ENCODE results near the gene SZT2. TPM values are rescaled to one million over a fixed set of nuclear protein-coding genes. Genes with fewer than 3 reads are reported as not detected.

SZT2 gene
- total RNA-seq, 2 donors from 2014 or later, result 34.8 to 50.5 TPM

DNA sequence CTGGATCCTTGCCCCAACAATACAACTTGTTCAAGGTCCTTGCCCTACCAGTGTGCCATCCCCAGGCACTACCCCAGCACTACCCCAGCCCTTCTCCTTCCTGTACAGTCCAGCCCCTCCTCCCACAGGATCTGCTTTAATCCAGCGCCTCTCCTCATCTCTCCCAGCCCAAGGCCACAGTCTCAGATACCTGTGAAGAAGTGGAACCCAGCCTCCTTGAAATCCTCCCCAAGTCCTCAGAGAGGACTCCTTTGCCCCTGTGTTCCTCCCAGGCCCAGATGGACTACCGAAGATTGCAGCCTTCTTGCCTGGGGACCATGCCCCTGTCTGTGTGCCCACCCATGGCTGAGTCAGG lies 37.4 kb upstream of the SZT2 start:
- intact Hi-C loops (cut with DNase I), result no loop called here
- TF ChIP-seq, protein P1, sequence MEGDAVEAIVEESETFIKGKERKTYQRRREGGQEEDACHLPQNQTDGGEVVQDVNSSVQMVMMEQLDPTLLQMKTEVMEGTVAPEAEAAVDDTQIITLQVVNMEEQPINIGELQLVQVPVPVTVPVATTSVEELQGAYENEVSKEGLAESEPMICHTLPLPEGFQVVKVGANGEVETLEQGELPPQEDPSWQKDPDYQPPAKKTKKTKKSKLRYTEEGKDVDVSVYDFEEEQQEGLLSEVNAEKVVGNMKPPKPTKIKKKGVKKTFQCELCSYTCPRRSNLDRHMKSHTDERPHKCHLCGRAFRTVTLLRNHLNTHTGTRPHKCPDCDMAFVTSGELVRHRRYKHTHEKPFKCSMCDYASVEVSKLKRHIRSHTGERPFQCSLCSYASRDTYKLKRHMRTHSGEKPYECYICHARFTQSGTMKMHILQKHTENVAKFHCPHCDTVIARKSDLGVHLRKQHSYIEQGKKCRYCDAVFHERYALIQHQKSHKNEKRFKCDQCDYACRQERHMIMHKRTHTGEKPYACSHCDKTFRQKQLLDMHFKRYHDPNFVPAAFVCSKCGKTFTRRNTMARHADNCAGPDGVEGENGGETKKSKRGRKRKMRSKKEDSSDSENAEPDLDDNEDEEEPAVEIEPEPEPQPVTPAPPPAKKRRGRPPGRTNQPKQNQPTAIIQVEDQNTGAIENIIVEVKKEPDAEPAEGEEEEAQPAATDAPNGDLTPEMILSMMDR (IDR thresholded peaks at IDR 0.05), result no peak
- Histone ChIP-seq H3K9ac (ENCODE audit: low read depth in 2 of 2, low read length in 2 of 2) (peak overlapping the region in 1 of 2 donors; percentile 51), H3K27me3 (no peaks in the 10 kb centered on the region), H3K4me3 (no peak overlapping the region), H3K27ac (no peak overlapping the region), H3K4me1 (no peaks in the 10 kb centered on the region), H3K9me3 (no peaks in the 10 kb centered on the region), H3K36me3 (no peaks in the 10 kb centered on the region)
- DNase-seq, result no peak

DNA sequence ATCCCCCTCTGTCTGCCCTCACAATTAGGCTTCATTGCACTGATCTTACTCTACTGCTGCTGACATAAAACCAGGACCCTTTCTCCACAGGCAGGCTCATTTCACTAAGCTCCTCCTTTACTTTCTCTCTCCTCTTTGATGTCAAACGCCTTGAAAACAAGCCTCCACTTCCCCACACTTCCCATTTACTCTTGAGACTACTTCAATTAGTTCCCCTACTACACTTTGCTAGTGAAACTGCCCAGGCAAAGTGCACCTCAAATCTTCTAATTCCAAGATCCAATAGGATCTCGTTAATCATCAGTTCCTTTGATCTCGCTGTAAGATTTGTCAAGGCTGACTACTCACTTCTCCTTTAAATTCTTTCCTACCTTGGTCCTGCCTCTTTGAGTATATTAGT lies 36.8 kb upstream of the SZT2 start:
- H3K27me3 ChIP-seq, result no peaks in the 10 kb centered on the region
- no peaks in the 10 kb centered on the region for H3K36me3 ChIP-seq
- H3K4me3 ChIP-seq, result no peak overlapping the region
- H3K9ac ChIP-seq (ENCODE audit: low read depth in 2 of 2, low read length in 2 of 2), result no peak overlapping the region
- TF ChIP-seq, protein P1 (IDR thresholded peaks at IDR 0.05), result no peak
- H3K27ac ChIP-seq, result no peak overlapping the region
- DNase-seq, result no peak
- no peaks in the 10 kb centered on the region for H3K9me3 ChIP-seq
- intact Hi-C loops (cut with DNase I), result no loop called here
- no peaks in the 10 kb centered on the region for H3K4me1 ChIP-seq

DNA sequence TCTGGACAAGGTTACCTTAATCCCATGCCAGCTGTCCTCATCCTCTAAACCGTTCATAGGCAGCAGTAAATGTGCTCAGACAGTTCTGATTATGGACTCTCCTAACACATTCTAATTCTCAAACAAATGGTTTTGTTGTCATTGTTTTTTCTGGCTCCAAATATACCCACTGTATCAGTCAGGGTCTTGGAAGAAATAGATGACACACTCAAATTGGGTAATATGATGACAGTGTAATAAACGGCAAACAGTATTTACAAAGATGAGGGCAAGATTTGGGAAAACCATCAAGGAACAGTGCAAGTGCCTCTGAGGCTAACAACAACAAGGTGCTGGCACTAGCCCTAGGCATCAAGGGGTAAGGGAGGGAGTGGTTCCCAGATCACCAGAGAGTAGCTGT lies 35.2 kb upstream of the SZT2 start:
- Histone ChIP-seq H3K27ac (no peak overlapping the region), H3K27me3 (no peaks in the 10 kb centered on the region), H3K9me3 (no peaks in the 10 kb centered on the region), H3K4me3 (no peak overlapping the region), H3K36me3 (no peaks in the 10 kb centered on the region), H3K9ac (ENCODE audit: low read depth in 2 of 2, low read length in 2 of 2) (no peak overlapping the region), H3K4me1 (peaks cover 5% of the 10 kb centered on the region)
- intact Hi-C loops (cut with DNase I), result no loop called here
- DNase-seq, result no peak
- TF ChIP-seq, protein P1 (IDR thresholded peaks at IDR 0.05), result no peak

DNA sequence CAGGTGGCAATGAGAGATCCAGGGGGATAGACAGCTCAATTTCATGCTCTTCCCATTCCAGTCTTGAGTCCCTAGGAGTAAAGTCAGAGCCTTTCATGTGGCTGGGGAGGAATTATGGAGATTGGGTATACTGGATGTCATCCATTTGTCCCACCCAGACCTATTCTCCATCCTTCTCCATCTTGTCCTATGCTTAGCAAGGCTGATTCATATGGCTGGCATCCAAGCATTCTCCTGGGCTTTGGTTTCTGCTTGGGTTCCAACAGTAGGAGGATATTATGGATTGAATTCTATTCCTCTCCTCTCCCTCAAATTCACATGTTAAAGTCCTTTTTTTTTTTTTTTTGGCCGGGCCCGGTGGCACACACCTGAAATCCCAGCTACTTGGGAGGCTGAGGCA lies 34.8 kb upstream of the SZT2 start:
- Histone ChIP-seq H3K27ac (no peak overlapping the region), H3K27me3 (no peaks in the 10 kb centered on the region), H3K9ac (ENCODE audit: low read depth in 2 of 2, low read length in 2 of 2) (no peak overlapping the region), H3K4me1 (peaks cover 5% of the 10 kb centered on the region), H3K4me3 (no peak overlapping the region), H3K36me3 (no peaks in the 10 kb centered on the region), H3K9me3 (no peaks in the 10 kb centered on the region)
- intact Hi-C loops (cut with DNase I), result no loop called here
- DNase-seq, result no peak
- TF ChIP-seq, protein P1 (IDR thresholded peaks at IDR 0.05), result no peak

DNA sequence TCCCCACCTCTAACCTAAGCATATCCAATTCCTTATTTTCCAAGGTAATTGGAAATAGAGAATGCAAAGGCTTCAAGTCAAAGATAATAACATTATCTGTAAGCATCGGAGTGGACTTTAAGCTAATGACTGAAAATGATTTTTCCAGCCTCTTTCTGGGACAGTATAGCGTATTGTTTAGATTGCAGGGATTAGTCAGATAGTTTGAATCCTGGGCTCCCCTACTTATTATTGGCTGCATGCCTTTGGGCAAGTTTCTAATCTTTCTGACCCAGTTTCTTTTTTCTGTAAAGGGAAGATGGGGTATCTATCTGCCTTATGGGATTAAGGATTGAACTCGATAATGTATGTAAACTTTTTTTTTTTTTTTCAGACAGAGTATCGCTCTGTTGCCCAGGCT lies 32.4 kb upstream of the SZT2 start:
- TF ChIP-seq, protein P1 (IDR thresholded peaks at IDR 0.05), result no peak
- peak overlapping the region; percentile 98 for H3K27ac ChIP-seq
- no peaks in the 10 kb centered on the region for H3K9me3 ChIP-seq
- no peak for DNase-seq
- H3K4me1 ChIP-seq, result peaks cover 5% of the 10 kb centered on the region
- H3K27me3 ChIP-seq, result no peaks in the 10 kb centered on the region
- no peak overlapping the region for H3K4me3 ChIP-seq
- intact Hi-C loops (cut with DNase I), result no loop called here
- no peak overlapping the region for H3K9ac ChIP-seq (ENCODE audit: low read depth in 2 of 2, low read length in 2 of 2)
- H3K36me3 ChIP-seq, result no peaks in the 10 kb centered on the region

Measured in colonic mucosa (tissue), 4 donors.